Fibroblast of pulmonary artery (primary cell): Measurements from ENCODE around the gene NRP2.

Experiments used
- DNase-seq: peaks from one replicate; pipeline ENCODE4 v3.0.0-alpha.2; 2010; ENCODE audit warnings: low read depth
- H3K4me3 ChIP-seq: replicated peaks from 2 replicates; pipeline ENCODE4 v1.5.1; 2011; ENCODE audit warnings: low read depth, mild to moderate bottlenecking, control low read depth, low read length, moderate library complexity
- TF ChIP-seq, protein P1 (sequence below): IDR thresholded peaks from 2 replicates; pipeline ENCODE4 v1.5.1; 2011; ENCODE audit warnings: mild to moderate bottlenecking, control low read depth, low read length, inconsistent platforms; ENCODE audit errors: missing control alignments

The NRP2 gene, protein sequence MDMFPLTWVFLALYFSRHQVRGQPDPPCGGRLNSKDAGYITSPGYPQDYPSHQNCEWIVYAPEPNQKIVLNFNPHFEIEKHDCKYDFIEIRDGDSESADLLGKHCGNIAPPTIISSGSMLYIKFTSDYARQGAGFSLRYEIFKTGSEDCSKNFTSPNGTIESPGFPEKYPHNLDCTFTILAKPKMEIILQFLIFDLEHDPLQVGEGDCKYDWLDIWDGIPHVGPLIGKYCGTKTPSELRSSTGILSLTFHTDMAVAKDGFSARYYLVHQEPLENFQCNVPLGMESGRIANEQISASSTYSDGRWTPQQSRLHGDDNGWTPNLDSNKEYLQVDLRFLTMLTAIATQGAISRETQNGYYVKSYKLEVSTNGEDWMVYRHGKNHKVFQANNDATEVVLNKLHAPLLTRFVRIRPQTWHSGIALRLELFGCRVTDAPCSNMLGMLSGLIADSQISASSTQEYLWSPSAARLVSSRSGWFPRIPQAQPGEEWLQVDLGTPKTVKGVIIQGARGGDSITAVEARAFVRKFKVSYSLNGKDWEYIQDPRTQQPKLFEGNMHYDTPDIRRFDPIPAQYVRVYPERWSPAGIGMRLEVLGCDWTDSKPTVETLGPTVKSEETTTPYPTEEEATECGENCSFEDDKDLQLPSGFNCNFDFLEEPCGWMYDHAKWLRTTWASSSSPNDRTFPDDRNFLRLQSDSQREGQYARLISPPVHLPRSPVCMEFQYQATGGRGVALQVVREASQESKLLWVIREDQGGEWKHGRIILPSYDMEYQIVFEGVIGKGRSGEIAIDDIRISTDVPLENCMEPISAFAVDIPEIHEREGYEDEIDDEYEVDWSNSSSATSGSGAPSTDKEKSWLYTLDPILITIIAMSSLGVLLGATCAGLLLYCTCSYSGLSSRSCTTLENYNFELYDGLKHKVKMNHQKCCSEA

DNA sequence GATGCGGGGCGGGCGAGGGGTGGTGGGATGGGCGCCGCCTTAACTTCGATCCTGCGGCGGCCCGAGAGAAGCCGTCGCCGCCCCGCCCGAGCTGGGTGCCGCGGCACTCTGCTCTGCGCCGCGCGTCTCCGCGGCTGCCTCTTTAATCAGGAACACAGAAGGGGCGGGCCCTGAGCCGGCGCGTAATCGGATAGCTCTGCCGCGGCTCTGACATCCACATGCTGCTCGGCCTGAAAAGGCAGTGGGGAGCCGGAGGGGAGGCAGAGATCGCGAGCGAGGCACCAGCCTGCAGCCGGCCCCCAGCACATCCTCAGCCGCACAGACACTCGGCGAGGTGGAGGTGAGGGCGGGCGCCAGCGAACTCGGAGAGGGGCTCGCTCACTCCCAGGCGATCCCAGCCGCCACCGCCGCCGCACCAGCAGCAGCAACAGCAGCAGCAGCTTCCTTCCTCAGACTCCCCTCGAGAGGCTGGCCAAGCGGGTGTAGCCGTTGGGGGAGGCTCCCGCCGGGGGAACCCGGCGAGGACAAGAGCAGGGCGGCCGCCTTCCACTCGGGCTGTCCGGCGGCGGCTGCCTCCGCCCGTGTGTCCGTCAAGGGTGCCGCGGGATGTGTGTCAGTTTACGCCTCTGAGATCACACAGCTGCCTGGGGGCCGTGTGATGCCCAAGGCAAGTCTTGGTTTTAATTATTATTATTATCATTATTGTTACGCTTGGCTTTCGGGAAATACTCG lies at the start of gene NRP2:
NRP2 (plus strand) TSS at position 263 of the 732 bp plus-strand sequence. CDS start 790 bp downstream, outside the sequence.
- TF ChIP-seq, protein P1, sequence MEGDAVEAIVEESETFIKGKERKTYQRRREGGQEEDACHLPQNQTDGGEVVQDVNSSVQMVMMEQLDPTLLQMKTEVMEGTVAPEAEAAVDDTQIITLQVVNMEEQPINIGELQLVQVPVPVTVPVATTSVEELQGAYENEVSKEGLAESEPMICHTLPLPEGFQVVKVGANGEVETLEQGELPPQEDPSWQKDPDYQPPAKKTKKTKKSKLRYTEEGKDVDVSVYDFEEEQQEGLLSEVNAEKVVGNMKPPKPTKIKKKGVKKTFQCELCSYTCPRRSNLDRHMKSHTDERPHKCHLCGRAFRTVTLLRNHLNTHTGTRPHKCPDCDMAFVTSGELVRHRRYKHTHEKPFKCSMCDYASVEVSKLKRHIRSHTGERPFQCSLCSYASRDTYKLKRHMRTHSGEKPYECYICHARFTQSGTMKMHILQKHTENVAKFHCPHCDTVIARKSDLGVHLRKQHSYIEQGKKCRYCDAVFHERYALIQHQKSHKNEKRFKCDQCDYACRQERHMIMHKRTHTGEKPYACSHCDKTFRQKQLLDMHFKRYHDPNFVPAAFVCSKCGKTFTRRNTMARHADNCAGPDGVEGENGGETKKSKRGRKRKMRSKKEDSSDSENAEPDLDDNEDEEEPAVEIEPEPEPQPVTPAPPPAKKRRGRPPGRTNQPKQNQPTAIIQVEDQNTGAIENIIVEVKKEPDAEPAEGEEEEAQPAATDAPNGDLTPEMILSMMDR: no peak
- H3K4me3 ChIP-seq: peak within 1 kb of the TSS; percentile 58
- peak; percentile 88 for DNase-seq

DNA sequence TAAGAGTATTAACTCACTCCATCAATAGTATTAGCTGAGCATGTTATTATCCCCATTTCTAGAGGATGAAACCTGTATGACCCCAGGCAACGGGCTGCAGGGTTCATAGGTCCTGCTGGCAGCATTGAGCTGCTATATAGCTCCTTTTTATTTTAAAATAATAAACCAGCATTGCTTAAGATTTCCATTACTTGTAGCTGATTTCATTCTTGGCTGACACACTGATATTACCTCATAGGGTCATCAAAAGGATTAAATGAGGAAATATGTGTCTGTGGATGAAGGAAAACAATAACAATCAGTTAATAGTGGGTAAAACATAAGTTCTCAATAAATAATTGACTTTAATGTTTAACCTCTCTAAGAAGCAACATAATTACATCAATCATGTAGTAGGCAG lies 48.3 kb upstream of the NRP2 start:
- DNase-seq: peak; percentile 49
- TF ChIP-seq, protein P1: no peak
- no peak overlapping the region for H3K4me3 ChIP-seq

DNA sequence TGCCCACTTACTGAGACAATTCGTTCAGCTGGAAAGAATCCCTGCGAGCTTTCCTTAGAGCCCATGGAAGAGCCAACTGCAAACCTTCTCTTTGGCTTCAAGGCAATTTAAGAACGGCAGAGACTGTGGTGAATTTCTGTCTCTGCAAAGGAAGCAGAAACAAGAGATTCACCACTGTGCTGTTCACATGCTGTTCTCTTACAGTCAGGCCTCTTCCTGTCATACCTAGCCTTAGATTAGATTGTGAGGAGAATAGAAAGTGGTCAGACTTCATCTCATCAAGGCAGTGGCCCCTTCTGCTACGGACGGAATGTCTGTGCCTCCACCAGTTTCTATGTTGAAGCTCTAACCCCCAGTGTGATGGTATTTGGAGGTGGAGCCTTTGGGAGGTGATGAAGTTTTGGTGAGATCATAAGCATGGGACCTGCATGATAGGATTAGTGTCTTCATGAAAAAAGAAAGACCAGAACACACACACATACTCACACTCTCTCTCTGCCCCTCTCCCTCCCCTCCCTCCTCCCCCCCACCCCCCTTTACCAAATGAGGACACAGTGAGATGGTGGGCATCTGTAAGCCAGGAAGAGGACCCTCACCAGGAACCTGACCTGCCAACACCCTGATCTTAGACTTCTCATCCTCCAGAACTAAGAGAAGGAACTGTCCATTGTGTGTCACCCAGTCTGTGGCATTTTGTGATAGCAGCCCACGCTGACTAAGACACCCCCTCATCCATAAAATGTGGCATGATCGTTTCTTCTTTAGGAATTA lies 45.6 kb upstream of the NRP2 start:
- DNase-seq: no peak
- TF ChIP-seq, protein P1: no peak
- no peak overlapping the region for H3K4me3 ChIP-seq

DNA sequence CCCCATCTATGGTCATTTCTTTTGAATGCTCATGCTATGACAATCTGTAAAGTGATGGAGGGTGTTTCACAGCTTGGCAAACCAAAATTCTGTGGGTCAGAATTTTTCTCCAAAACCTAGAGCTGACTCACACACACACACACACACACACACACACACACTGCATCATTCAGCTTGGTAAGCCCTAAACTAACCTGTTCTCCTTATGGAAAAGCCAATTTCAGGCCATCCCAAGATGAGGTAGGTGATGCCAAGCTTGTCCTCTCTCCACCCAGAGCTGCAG lies 45.0 kb upstream of the NRP2 start:
- TF ChIP-seq, protein P1: no peak
- DNase-seq: no peak

DNA sequence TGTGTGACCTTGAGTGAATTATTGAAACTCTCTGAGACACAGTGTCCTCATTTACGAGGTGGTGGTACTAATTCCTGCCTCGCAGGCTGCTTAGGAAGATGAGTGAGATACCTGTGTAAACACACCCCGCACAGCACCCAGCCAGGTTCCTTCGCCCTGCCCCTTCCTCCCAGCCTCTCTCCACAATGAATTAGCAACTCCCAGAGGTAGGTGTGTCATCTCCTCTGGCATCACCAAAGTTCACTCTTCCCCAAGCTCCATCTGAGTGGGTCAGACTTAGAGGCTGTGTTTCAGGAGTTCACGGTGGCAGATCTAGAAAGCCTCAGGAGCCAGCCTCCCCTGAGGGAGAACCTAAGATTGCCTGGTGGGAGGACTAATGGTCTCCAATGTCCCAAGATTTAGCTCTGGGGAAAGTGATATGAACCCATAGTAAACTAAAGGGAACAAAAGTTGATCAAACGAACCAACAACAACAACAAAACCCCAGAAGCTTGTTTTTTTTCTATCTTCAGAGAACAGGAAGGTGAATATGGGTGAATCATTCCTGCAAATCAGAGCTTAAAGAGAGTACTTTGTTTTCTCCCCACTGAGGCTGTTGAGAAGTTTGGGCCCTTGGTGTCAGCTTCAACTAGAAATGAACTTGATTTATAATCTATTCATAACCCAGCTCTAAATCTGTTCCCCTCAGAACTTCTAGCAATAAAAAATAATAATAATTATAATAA lies 44.4 kb upstream of the NRP2 start:
- TF ChIP-seq, protein P1: no peak
- no peak overlapping the region for H3K4me3 ChIP-seq
- DNase-seq: no peak

More for the DNA sequence above, 45.0 kb upstream of the NRP2 start:
- H3K4me3 ChIP-seq: no peak overlapping the region
